Common myeloid progenitor, CD34-positive (primary cell): ENCODE measurements around the gene KCNA3. TPM values are rescaled to one million over a fixed set of nuclear protein-coding genes. Genes with fewer than 3 reads are reported as not detected.

ENCODE experiments used
- CTCF ChIA-PET: fragments of 350-600 bp; sonication (Branson Sonifier 250); formaldehyde crosslinking; loops from one replicate; lab custom pipeline; 2021; ENCODE audit warnings: antibody characterized with exemption; lab: Charles Lee
- POLR2A ChIA-PET: fragments of 350-600 bp; sonication (Branson Sonifier 250); formaldehyde crosslinking; loops from one replicate; lab custom pipeline; 2021; ENCODE audit warnings: antibody characterized with exemption; lab: Charles Lee
- DNase-seq, 3 donors: peaks; one replicate each; pipeline versions ENCODE4 v3.0.0 to v3.0.0-alpha.2; 2013
- H3K27ac ChIP-seq, 2 experiments: 1 replicate in 1 of 2; 2 replicates in 1 of 2; pipeline ENCODE4 v1.7.0; 2013; ENCODE audit warnings: inconsistent platforms in 2 of 2, low read length in 2 of 2, mild to moderate bottlenecking in 2 of 2, low read depth in 1 of 2, moderate library complexity in 1 of 2; ENCODE audit not compliant: severe bottlenecking in 2 of 2, insufficient read depth in 1 of 2, poor library complexity in 1 of 2
- H3K27me3 ChIP-seq, 5 experiments: replicated peaks in 2 of 5; 1 replicate in 3 of 5; 2 replicates in 2 of 5; pipeline versions ENCODE4 v1.6.1 to v1.7.0; 2013; ENCODE audit warnings: low read length in 4 of 5, mild to moderate bottlenecking in 2 of 5, moderate library complexity in 2 of 5, inconsistent platforms in 1 of 5; ENCODE audit not compliant: insufficient read depth in 5 of 5, control insufficient read depth in 4 of 5
- H3K36me3 ChIP-seq, 4 experiments: 1 replicate in 2 of 4; 2 replicates in 2 of 4; pipeline versions ENCODE4 v1.6.1 to v1.7.0; 2013; ENCODE audit warnings: low read length in 3 of 4, control low read depth in 1 of 4, mild to moderate bottlenecking in 1 of 4; ENCODE audit not compliant: control insufficient read depth in 4 of 4, insufficient read depth in 4 of 4
- H3K4me1 ChIP-seq, 4 experiments: 1 replicate in 3 of 4; 2 replicates in 1 of 4; pipeline versions ENCODE4 v1.6.1 to v1.7.1; 2013; ENCODE audit warnings: low read length in 3 of 4, mild to moderate bottlenecking in 3 of 4, control low read depth in 1 of 4, inconsistent platforms in 1 of 4, moderate library complexity in 1 of 4; ENCODE audit not compliant: control insufficient read depth in 4 of 4, insufficient read depth in 4 of 4; ENCODE audit errors: control extremely low read depth in 1 of 4
- H3K4me3 ChIP-seq, 7 experiments: 1 replicate in 4 of 7; 2 replicates in 3 of 7; pipeline versions ENCODE4 v1.5.1 to v1.7.0; 2013; ENCODE audit warnings: mild to moderate bottlenecking in 7 of 7, low read length in 6 of 7, moderate library complexity in 6 of 7, inconsistent platforms in 2 of 7, low read depth in 2 of 7, control low read depth in 1 of 7; ENCODE audit not compliant: insufficient read depth in 4 of 7, control insufficient read depth in 1 of 7; ENCODE audit errors: extremely low read depth in 1 of 7
- H3K9me3 ChIP-seq, 5 experiments: 1 replicate in 4 of 5; 2 replicates in 1 of 5; pipeline versions ENCODE4 v1.6.1 to v1.7.1; 2013; ENCODE audit warnings: low read length in 4 of 5, mild to moderate bottlenecking in 2 of 5, inconsistent platforms in 1 of 5, low read depth in 1 of 5, moderate library complexity in 1 of 5; ENCODE audit not compliant: control insufficient read depth in 4 of 5, insufficient read depth in 2 of 5; ENCODE audit errors: control extremely low read depth in 1 of 5
- WGBS: methylation state at CpG from one replicate; pipeline ENCODE4 v1.1.5; 2013; ENCODE audit not compliant: insufficient coverage; 5-methylcytosine and 5-hydroxymethylcytosine counted together
- polyA plus RNA-seq: library from polyadenylated mRNA; unstranded; fragments of 120-200 nt; gene quantifications from one replicate; pipeline ENCODE4 v1.2.1, GENCODE V29; 2013

KCNA3 gene
- polyA plus RNA-seq: 10.5 TPM

- H3K9me3 ChIP-seq: no peaks in the 10 kb centered on the region
- peaks cover 0 to 31% (median 0%) of the 10 kb centered on the region in 5 experiments for H3K27me3 ChIP-seq
- no peak within 1 kb of the TSS for H3K27ac ChIP-seq
- CTCF ChIA-PET: interaction anchor here (0.6 to 1.9 kb wide), 3 partner anchors 10 to 98 kb away, joined by 3 to 4 read pairs (median 3); no protein-coding TSS in a partner anchor
- peak within 1 kb of the TSS; percentile 54 to 76 (median 68) for H3K4me3 ChIP-seq
- POLR2A ChIA-PET: no interaction called here
- H3K4me1 ChIP-seq: peaks cover 20 to 50% (median 36%) of the 10 kb centered on the region in 4 experiments
- peak; percentile 47 to 79 (median 74) for DNase-seq
- under 1% methylated on average over 82 of the region's 97 CpGs for WGBS
- no peaks in the 10 kb centered on the region for H3K36me3 ChIP-seq
Observed at GRCh38 chr1:110674337-110675059, at the start of gene KCNA3. TSS of gene KCNA3 (minus strand) at chr1:110674940. CDS start at chr1:110674809, 131 bp downstream.

- POLR2A ChIA-PET: no interaction called here
Observed at GRCh38 chr1:110722807-110723206, 48.1 kb upstream of the KCNA3 start.

GRCh38 chr1:110719908-110720307 is 45.2 kb upstream of the KCNA3 start:
- no peaks in the 10 kb centered on the region for H3K9me3 ChIP-seq
- no peaks in the 10 kb centered on the region for H3K36me3 ChIP-seq
- peaks cover 0 to 18% (median 2%) of the 10 kb centered on the region in 5 experiments for H3K27me3 ChIP-seq
- DNase-seq: no peak
- WGBS: 88% methylated on average over 1 of the region's 2 CpGs
- H3K4me3 ChIP-seq: no peak overlapping the region
- ChIA-PET CTCF (no interaction called here), POLR2A (no interaction called here)
- no peak overlapping the region for H3K27ac ChIP-seq
- no peaks in the 10 kb centered on the region for H3K4me1 ChIP-seq

More at GRCh38 chr1:110722807-110723206, 48.1 kb upstream of the KCNA3 start:
- WGBS: 90% methylated on average over 2 of the region's 5 CpGs
- Histone ChIP-seq H3K4me1 (no peaks in the 10 kb centered on the region), H3K27ac (no peak overlapping the region), H3K9me3 (no peaks in the 10 kb centered on the region), H3K4me3 (no peak overlapping the region), H3K27me3 (peaks cover 0 to 23% (median 2%) of the 10 kb centered on the region in 5 experiments), H3K36me3 (no peaks in the 10 kb centered on the region)
- CTCF ChIA-PET: interaction anchor here (1.6 kb wide), 1 partner anchor 12 kb away, joined by 3 read pairs; no protein-coding TSS in a partner anchor
- DNase-seq: no peak

- 74% methylated on average over 3 of the region's 6 CpGs for WGBS
- Histone ChIP-seq H3K9me3 (no peaks in the 10 kb centered on the region), H3K36me3 (no peaks in the 10 kb centered on the region), H3K27me3 (peaks cover 0 to 17% (median 2%) of the 10 kb centered on the region in 5 experiments), H3K4me1 (no peaks in the 10 kb centered on the region), H3K4me3 (no peak overlapping the region), H3K27ac (no peak overlapping the region)
- peak in 1 of 3 donors; percentile 1 for DNase-seq
- ChIA-PET CTCF (no interaction called here), POLR2A (no interaction called here)
Observed at GRCh38 chr1:110718452-110718851, 43.7 kb upstream of the KCNA3 start.

GRCh38 chr1:110717179-110717578 is 42.4 kb upstream of the KCNA3 start:
- Histone ChIP-seq H3K27ac (no peak overlapping the region), H3K9me3 (no peaks in the 10 kb centered on the region), H3K36me3 (no peaks in the 10 kb centered on the region), H3K27me3 (peaks cover 0 to 17% (median 2%) of the 10 kb centered on the region in 5 experiments), H3K4me1 (no peaks in the 10 kb centered on the region), H3K4me3 (no peak overlapping the region)
- POLR2A ChIA-PET: no interaction called here
- CTCF ChIA-PET: interaction anchor here (0.8 to 1.2 kb wide), 2 partner anchors 10 to 73 kb away, joined by 3 read pairs; no protein-coding TSS in a partner anchor
- 92% methylated on average over 4 of the region's 6 CpGs for WGBS
- no peak for DNase-seq

- H3K4me1 ChIP-seq: no peaks in the 10 kb centered on the region
- no peak overlapping the region for H3K4me3 ChIP-seq
- H3K9me3 ChIP-seq: no peaks in the 10 kb centered on the region
- CTCF ChIA-PET: interaction anchor here (0.9 kb wide), 1 partner anchor 8 kb away, joined by 3 read pairs; no protein-coding TSS in a partner anchor
- H3K27ac ChIP-seq: no peak overlapping the region
- 50% methylated on average over 2 of the region's 3 CpGs for WGBS
- POLR2A ChIA-PET: no interaction called here
- peaks cover 0 to 10% (median 2%) of the 10 kb centered on the region in 5 experiments for H3K27me3 ChIP-seq
- H3K36me3 ChIP-seq: no peaks in the 10 kb centered on the region
- peak in 2 of 3 donors; percentile 33 to 50 for DNase-seq
Observed at GRCh38 chr1:110714374-110714995, 39.7 kb upstream of the KCNA3 start.

- ChIA-PET POLR2A (no interaction called here), CTCF (no interaction called here)
- Histone ChIP-seq H3K4me3 (no peak overlapping the region), H3K4me1 (no peaks in the 10 kb centered on the region), H3K27me3 (peaks cover 0 to 10% (median under 1%) of the 10 kb centered on the region in 5 experiments), H3K27ac (no peak overlapping the region), H3K9me3 (no peaks in the 10 kb centered on the region), H3K36me3 (no peaks in the 10 kb centered on the region)
- WGBS: 75% methylated on average over 1 of the region's 3 CpGs
- DNase-seq: no peak
Observed at GRCh38 chr1:110713221-110713620, 38.5 kb upstream of the KCNA3 start.
